ENCODE measurements around the gene ACAP3.
A peak's percentile ranks its signal among the peaks of the same experiment; 100 is the strongest.
"Not testable (repeated sequence)": the region's sequence is repeated elsewhere in the genome, so short reads cannot be mapped to it uniquely, and the experiment has no call there.

Gene ACAP3

DNA sequence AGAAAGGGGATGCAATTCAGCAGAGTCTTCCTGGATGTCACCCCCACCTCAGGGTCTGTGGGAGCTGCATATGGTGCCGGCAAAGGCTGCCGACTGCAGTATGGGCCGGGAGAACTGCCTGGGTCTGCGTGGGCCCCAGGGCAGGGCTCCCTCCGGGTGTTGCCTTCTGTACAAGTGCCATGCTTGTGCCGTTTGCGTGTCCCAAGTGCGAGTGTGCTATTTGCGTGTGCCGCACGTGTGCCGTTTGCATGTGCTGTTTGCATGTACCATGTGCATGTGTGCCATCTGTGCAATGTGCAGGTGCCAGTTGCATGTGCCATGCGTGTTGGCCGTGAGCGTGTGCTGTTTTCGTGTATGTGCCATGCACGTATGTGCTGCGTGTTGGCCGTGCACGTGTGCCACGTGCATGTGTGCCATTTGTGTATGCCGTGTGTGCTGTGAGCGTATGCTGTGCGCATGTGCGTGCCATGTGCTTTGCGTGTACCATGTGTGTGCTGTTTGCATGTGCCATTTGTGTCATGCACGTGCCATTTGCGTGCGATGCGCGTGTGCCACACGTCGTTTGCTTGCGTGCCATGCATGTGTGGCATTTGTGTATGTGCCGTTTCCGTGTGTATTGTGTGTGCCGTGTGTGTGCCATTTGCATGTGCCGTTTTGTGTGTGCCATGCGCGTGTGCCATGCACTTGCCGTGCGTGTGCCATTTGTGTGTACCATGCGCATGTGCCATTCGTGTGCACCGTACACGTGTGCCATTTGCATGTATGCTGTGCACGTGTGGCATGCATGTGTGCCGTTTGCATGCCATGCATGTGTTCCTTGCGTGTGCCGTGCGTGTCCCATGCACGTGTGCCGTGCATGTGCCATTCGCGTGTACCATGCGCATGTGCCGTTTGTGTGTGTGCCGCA, 21.8 kb upstream of the ACAP3 start:
- DNase-seq, result no peak

DNA sequence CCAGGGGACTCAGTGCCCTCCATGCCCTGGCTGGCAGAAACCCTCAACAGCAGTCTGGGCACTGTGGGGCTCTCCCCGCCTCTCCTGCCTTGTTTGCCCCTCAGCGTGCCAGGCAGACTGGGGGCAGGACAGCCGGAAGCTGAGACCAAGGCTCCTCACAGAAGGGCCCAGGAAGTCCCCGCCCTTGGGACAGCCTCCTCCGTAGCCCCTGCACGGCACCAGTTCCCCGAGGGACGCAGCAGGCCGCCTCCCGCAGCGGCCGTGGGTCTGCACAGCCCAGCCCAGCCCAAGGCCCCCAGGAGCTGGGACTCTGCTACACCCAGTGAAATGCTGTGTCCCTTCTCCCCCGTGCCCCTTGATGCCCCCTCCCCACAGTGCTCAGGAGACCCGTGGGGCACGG, 20.5 kb upstream of the ACAP3 start:
- no peak for DNase-seq

DNA sequence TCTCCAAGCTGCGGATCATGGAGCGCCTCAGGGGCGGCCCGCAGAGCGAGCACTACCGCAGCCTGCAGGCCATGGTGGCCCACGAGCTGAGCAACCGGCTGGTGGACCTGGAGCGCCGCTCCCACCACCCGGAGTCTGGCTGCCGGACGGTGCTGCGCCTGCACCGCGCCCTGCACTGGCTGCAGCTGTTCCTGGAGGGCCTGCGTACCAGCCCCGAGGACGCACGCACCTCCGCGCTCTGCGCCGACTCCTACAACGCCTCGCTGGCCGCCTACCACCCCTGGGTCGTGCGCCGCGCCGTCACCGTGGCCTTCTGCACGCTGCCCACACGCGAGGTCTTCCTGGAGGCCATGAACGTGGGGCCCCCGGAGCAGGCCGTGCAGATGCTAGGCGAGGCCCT, 19.6 kb upstream of the ACAP3 start:
- DNase-seq, result no peak

DNA sequence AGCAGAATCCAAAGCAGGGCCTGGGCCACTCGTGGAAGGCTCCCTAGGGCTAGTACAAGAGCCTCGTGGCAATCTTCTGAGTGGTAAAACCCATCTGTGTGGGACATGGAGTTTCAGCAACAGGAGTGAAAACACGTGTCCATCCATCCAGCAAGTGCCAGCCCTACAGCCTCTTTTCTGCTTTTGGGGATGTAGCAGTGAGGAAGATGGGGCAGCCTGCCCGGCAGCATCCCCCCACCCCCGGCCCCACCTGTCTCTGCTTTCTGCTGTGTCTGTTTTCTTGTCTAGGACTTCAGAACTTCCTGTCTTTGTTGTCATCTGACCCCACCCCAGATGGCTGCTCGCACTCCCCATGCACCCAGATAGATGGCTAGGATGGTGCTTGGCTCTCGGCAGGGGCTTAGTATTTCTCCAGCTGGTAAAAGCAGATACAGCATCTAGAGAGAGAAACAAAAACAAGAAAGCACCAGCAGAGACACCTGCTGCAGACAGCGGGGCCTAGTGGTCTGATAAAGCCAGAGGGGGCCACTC, 18.4 kb upstream of the ACAP3 start:
- DNase-seq, result no peak

DNA sequence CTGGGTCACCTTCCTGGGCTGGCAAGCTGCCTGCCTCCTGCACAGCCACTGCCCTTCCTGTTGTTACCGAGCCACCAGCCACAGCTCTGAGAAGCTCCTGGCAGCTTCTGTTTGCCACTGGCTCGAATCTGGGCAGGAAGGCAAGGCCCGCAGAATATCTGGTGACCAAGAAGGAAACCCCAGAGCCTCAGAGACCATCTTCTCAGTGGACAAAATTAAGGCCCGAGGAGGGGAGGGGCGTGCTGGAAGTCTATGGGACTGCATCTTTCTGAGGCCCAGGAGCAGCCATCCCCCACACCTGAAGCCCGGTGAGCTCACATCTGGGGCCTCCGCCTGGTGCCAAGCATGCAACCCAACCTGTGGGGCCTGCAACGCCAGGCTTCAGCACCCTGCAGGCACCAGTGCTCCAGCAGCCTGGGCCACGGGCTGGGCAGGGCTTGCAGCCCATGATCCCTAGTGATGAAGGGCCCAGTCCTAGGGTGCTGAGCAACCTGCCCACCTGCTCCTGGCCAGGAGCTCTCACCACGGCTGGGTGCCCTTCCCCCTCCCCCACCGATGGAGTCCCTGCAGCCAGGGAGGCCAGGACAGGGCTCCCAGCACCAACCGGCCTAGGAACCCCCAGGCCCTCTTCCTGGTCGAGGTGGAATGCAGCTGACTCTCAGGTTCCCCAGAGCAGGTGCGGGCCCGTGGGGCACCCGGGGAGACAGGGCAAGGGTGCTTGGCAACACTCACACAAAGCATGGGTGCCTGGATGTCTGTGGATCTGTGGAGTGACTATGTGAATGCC, 17.8 kb upstream of the ACAP3 start:
- no peak for DNase-seq

DNA sequence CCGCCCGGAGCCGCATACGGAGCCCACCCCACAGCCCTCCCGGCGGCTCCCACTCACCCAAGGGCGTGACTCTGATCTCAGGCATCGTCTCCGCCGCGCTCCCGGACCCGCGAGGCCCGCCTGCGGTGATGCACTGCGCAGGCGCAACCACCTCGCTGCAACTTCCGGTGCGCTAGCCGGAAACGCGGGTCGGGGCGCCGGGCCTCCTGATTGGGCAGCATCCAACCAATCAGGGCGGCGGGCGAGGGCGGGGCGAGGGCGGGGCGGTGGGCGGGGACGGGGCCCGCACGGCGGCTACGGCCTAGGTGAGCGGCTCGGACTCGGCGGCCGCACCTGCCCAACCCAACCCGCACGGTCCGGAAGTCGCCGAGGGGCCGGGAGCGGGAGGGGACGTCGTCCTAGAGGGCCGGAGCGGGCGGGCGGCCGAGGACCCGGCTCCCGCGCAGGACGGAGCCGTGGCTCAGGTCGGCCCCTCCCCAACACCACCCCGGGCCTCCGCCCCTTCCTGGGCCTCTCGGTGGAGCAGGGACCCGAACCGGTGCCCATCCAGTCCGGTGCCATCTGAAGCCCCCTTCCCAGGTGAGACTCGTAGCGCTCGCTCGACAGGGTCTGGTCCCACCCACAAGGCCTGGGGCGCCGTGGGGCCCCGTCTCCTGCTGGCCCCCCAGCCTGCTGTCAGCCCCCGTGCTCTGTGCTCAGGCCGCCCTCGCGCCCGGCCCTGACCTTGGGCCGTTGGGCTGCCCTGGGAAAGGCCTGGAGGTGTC, 17.0 kb upstream of the ACAP3 start, which contains the start of the genes CPTP and INTS11:
Gene CPTP (plus strand): TSS at position 279 of the 764 bp plus-strand sequence. CDS start 2,109 bp downstream, outside the sequence.
Gene INTS11 (minus strand): TSS at position 137 of the 764 bp plus-strand sequence. CDS start 52 bp downstream, at position 85.
- peak; percentile 56 for DNase-seq

DNA sequence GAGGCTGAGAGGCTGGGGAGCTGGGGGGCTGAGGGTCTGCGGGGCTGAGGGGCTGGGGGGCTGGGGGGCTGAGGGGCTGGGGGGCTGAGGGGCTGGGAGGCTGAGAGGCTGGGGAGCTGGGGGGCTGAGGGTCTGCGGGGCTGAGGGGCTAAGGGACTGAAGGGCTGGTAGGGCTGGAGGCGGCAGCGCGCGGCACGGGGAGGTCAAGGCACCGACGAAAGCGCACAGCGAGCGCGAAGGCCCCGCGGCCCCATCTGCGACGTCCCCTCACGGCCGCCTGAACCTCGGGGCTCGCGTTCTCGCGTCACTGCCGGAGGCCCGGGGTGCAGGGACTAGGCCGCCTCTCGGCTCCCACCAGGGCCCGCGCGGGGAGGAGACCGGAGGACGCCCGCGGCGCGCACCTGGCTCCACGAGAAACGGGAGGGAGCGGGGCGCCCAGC, 16.4 kb upstream of the ACAP3 start:
- DNase-seq, result no peak

DNA sequence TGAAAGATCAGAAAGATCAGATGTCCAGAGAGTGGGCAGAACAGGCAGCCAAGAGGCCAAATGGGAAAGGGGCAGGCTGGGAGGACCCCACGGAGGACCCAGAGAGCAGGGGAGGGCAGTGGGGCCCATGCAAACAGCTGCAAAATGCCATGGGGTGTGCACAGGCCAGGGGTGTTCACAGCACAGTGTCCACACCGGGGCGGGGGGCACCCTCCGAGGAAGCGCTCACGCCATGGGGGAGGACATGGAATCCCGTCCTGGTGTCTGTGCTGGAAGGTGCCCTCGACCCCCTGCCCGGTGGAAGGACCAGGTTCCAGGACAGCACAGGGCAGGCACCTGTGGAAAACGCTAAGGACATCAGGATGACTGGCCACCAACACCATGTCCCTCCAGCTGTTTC, 15.2 kb upstream of the ACAP3 start:
- DNase-seq, result no peak

DNA sequence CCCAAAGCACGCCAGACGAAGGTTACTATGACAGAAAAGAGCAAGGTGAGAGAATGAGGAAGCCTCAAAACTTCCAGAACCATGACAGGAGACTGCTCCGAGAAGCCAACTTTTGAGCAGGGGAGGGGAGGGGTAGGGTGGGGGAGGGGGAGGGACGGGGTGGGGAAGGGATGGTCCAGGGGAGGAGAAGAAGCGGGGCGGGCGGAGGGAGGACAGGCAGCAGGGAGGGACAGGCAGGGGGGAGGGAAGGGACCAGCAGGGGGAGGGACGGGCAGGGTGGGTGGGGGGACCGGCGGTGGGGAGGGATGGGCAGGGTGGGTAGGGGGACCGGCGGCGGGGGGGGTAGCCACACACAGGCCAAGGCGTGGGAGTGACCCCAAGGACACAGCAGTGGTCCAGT, 14.7 kb upstream of the ACAP3 start:
- DNase-seq, result no peak

DNA sequence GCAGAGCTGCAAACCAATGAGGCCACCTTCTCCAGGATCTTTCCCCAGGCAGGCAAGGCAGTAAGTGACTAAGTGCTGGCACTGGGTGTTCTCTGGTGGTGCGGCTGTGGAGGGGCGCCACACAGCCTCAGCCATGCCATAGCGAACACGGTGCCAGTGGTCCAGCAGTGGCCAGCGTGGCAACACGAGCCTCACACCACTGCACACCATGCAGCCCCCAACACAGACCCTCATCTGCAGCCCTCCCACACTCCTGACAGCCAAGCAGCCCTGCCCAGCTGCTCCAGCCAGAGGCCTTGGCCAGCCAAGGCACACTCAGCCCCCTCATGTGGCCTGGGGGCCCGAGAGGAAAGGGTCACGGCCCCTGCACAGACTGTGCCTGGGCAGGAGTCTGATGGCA, 13.7 kb upstream of the ACAP3 start:
- DNase-seq, result no peak

DNA sequence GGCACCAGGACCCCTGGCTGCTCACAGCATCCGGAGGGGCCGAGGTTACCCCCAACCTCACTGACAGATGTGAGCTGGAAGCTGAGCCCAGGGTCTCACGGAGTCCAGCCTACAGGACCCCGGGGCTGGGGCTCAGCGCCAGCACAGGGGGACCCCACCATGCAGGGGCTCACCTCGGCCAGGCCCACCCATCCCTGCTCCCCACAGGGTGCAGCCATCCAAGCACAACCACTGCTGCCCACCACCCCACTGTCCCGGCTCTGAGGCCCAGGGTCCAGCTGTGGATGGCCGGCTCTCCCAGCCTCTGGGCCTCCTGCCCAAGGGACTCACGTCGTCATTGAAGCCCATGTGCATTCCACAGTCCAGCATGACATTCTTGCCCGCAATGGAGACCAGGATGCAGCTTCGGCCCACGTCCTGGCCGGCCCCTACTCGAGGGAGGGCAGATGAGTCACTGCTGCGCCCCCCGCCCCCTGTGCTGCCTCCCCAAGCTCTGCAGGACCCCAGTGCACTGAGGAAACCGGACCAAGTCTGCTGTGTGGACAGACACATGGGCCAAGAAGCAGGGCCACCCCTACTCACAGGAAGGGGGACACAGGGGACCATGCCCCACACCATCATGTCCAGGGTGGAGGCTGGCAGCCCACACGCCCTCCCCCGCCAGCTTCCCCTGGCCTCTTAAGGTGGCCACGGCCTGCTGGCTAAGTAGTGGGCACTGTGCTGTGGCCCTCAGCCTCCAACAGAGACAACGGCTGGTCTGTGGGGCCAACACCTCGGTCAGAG, 13.1 kb upstream of the ACAP3 start:
- no peak for DNase-seq

DNA sequence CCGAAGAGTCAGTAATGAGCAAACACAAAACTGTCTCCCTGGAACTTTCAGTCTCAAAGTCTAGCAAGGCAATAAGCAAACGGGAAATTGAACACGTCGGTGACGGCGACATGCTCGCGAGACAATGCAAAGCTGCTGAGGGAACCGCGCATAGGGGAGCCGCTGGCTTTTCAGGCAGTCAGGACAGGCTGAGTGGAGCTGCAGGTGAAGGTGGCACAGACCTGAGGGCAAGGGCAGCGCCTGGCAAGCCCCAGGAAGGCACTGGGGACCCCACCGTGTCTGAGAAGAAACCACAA, 11.9 kb upstream of the ACAP3 start:
- DNase-seq, result no peak

DNA sequence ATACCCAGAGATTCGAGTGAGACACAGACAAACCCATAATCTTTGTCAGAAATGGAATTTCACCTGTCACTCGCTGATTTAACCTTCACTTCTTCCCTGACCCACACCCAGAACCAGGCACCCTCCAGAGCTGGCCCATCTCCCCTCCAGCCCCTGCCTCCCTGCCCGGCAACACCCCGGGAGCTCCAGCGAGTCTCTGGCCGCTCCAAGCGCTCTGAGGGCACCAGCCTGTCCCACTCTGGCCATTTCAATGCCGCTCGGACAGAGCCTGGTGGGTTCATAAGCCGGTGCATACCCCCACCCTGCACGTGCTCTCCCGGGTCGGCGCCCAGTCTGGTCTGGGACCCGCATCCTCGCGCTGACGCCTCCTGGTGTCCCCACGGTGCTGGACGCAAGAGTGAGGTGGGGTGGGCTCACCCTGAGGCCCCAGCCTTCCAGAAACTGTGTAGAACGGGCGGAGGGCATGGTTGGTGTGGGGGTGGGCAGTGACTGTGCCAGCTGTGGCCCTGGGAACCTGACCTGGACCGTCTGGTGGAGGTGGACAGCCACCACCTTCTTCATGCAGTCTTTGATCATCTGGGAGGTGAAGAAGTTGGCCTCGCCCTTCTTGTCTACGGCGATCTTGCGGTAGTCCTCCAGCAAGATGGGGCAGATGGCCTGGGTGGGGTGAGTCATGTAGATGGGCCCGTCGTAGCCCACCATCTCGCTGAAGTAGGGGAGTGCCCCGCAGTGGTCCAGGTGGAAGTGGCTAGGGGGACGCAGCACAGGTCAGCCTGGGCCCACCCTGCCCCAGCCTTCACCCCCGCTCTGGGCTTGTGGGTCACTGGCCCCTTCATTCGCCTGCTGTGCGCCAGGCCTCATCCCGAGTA, 11.3 kb upstream of the ACAP3 start:
- DNase-seq, result no peak

DNA sequence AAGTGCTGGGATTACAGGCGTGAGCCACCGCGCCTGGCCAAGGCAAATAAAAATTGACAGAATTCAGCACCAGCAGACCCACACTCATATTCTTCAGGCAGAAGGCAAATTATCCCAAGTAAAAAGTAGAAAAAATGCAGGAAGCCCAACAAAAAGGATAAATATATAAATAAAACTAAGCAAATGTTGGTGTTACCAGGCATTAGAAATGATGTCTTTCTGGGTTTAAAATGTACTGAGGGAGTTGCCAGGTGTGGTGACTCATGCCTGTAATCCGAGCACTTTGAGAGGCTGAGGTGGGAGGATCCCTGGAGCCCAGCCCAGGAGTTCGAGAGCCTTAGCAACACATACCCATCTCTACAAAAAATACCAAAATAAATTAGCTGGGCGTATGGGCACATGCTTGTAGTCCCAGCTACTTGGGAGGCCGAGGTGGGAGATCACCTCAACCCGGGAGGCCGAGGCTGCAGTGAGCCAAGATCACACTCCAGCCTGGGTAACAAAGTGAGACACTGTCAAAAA, 10.5 kb upstream of the ACAP3 start:
- peak; percentile 44 for DNase-seq

DNA sequence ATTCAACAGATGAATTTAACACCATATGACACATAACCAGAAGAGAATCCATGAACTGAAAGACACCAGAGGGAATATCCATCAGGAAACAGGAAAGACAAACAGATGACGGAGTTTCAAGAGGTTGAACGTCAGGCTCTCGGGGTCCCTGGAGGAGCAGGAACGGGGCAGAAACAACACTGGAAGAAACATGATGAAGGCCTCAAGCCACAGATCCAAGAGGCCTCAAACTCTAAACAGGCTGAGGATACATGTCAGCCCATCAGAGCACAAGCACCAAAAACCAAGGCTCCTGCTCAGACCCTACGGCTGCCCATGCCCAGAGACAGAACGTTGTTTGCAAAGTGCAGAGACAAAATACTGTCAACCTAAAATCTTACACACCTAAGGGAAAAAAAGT, 9.7 kb upstream of the ACAP3 start:
- DNase-seq, result no peak

DNA sequence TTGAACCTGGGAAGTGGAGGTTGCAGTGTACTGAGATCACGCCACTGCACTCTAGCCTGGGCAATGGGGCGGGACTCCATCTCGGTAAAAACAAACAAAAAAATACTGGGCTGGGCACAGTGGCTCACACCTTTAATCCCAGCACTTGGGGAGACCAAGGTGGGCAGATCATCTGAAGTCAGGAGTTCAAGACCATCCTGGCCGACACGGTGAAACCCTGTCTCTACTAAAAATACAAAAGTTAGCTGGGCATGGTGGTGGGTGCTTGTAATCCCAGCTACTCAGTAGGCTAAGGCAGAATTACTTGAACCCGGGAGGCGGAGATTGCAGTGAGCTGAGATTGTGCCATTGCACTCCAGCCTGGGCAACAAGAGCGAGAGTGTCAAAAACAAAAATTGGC, 8.5 kb upstream of the ACAP3 start:
- DNase-seq, result not testable (repeated sequence)

DNA sequence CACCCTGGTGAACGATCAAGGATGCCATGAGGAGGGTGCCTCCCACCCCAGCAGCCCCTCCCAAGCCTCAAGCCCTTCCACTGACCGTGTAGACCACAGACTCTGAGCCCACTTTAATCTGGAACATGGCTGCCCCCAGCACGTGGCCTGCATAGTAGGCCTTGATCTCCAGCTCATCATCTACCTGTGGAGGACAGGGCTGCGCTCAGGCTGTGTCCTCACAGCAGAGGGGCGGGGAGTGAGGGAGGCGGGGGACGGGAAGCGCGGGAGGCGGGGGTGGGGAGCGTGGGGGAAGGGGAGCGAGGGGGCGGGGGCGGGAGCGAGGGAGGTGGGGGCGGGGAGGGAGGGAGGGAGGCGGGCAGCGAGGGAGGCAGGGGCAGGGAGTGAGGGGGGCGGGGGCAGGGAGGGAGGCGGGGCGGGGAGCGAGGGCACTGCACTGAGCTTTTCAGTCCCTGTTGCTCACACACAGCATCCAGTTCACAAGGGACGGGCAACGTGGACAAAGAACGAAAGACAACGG, 7.8 kb upstream of the ACAP3 start:
- DNase-seq, result no peak

DNA sequence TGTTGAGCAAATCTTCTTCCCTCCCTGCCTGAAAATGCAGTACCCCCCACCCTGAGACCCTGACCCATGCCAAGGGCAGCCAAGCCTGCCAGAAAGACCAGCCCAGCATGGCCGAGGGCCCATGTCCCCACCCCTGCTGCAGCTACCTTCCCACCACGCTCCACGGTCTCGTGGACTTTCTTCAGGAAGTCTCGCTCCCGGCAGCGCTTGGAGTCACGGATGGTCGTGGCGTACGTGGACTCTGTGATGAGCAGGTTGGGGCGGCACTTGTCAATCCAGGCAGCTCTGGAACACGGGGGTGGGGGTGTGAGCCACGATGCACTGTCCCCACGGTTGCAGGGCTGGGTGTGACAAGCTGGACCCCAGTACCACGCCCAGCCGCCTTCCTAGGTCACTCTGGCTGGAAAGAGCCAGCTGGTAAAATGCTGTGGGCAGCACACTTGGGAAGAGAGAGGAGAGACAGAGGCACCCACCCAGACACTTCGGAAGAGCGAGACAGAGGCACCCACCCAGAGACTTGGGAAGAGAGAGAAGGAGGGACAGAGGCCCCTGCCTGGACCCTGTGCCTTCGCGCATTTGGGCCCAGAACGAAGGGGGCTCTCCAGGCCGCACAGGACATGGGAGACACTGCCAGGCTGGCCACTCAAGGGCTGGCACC, 7.1 kb upstream of the ACAP3 start:
- no peak for DNase-seq

DNA sequence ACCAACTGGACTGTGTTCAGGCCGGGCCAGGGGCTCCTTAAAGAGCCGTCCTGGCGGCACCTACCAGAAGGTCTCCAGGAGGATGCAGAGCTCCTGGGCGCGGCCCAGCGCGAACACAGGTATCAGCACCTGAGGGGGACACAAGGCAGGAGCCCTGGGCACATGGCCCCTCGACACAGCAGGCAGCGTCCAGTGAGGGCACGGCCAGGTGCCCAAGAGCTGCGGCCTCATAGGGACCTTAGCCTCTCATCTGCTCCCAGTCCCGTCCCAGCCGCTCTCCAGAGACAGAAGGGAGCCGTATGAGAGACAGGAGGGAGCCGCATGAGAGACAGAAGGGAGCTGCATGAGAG, 6.5 kb upstream of the ACAP3 start:
- DNase-seq, result no peak
